ENCODE measurements around the gene ROR2.

DNA sequence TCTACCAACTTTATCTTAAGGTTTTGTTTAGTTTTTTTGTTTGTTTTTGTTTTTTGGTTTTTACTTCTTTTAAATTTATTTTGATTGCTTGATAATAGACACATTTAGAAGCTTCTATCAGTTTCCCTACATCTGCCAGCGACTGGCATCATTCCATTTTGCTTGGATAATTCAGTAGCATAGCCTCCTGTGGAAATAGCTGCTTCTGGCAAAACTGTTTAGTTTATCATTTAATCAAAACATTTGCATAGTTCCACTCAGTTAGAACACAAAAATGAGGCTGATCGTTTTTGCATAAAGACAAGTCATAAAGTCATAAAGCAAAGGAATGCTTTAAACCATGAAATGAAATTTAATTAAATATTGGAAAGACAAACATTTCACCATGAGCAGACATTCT lies 392.7 kb downstream of the ROR2 start:
- TF ChIP-seq CTCF (IDR thresholded peaks at IDR 0.05 in 8 of 11, conservative IDR thresholded peaks at IDR 0.05 in 3 of 11) (no peak), POLR2AphosphoS5 (IDR thresholded peaks at IDR 0.05) (no peak), POLR2A (IDR thresholded peaks at IDR 0.05) (no peak)
